HepG2 (cell line): ENCODE measurements around the gene IRX5. TPM values are rescaled to one million over a fixed set of nuclear protein-coding genes. Genes with fewer than 3 reads are reported as not detected.

Source experiments
- ATAC-seq: fragments of 200-7000 bp; cut with Tn5 transposase; 3 replicates; pipeline ENCODE4 v1.9.1; 2020; ENCODE audit warnings: mild to moderate bottlenecking, moderate library complexity
- BruUV-seq: library from RNA; stranded (reverse); fragments of 400-500 nt; replicated peaks from 2 replicates; lab custom pipeline; 2021; lab: Mats Ljungman, UMichigan
- CTCF ChIA-PET: fragments of 300-600 bp; formaldehyde crosslinking; extraction: SDS; loops from one replicate; lab custom pipeline; 2021; ENCODE audit warnings: low total read pairs, inconsistent platforms, low intra/inter-chr PET ratio; lab: Yijun Ruan, JAX
- POLR2A ChIA-PET: fragments of 350-600 bp; sonication (Branson Sonifier 250); formaldehyde crosslinking; loops from one replicate; lab custom pipeline; 2020; ENCODE audit warnings: antibody characterized with exemption, inconsistent platforms; lab: Yijun Ruan, JAX
- DNase-seq: peaks from one replicate; pipeline ENCODE4 v3.0.0-alpha.2; 2015; ENCODE audit warnings: low spot score
- FAIRE-seq: peaks from 3 replicates; lab custom pipeline; 2011; peaks lifted over from hg19 to GRCh38; lab: Jason Lieb, UNC
- H2AFZ ChIP-seq: one replicate; pipeline ENCODE4 v1.6.1; 2011; ENCODE audit warnings: low read length, inconsistent platforms
- H3K27ac ChIP-seq: fragments of 300-600 bp; 3 replicates; pipeline ENCODE4 v1.8.0; 2011; ENCODE audit warnings: mixed run types, mild to moderate bottlenecking, mixed read lengths, low read length, inconsistent platforms; ENCODE audit not compliant: insufficient read depth; ENCODE audit errors: extremely low read length
- H3K27me3 ChIP-seq, 2 experiments: fragments of 200-600 bp in 1 of 2; 2 replicates in 1 of 2; 3 replicates in 1 of 2; pipeline versions ENCODE4 v1.6.0 to v1.8.0; 2011; ENCODE audit warnings: low read length in 2 of 2, mild to moderate bottlenecking in 2 of 2, moderate library complexity in 2 of 2, inconsistent platforms in 1 of 2; ENCODE audit not compliant: insufficient read depth in 2 of 2, control insufficient read depth in 1 of 2
- H3K36me3 ChIP-seq, 2 experiments: fragments of 200-600 bp in 1 of 2; replicated peaks in 1 of 2; 2 replicates in 1 of 2; 3 replicates in 1 of 2; pipeline versions ENCODE4 v1.5.1 to v1.8.0; 2011; ENCODE audit warnings: low read length in 2 of 2, inconsistent platforms in 1 of 2; ENCODE audit not compliant: insufficient read depth in 2 of 2, control insufficient read depth in 1 of 2
- H3K4me1 ChIP-seq: 2 replicates; pipeline ENCODE4 v1.5.1; 2012; ENCODE audit warnings: low read length, inconsistent platforms; ENCODE audit not compliant: insufficient read depth
- H3K4me2 ChIP-seq: 2 replicates; pipeline ENCODE4 v1.6.0; 2011; ENCODE audit warnings: low read depth, low read length, inconsistent platforms
- H3K4me3 ChIP-seq, 3 experiments: fragments of 200-600 bp in 1 of 3; sonication (generic), shearing (Covaris generic) in 1 of 3; replicated peaks in 1 of 3; 2 replicates each; pipeline ENCODE4 v1.5.1; 2011 to 2016; ENCODE audit warnings: low read length in 3 of 3, inconsistent platforms in 2 of 3, low read depth in 2 of 3, mild to moderate bottlenecking in 2 of 3, control low read depth in 1 of 3, mixed read lengths in 1 of 3; ENCODE audit not compliant: insufficient read depth in 1 of 3
- H3K79me2 ChIP-seq: one replicate; pipeline ENCODE4 v1.6.1; 2011; ENCODE audit warnings: low read length, inconsistent platforms; ENCODE audit not compliant: insufficient read depth
- H3K9ac ChIP-seq: 2 replicates; pipeline ENCODE4 v1.6.0; 2011; ENCODE audit warnings: mild to moderate bottlenecking, low read depth, low read length, inconsistent platforms; ENCODE audit not compliant: insufficient read depth
- H3K9me3 ChIP-seq: 2 replicates; pipeline ENCODE4 v1.5.1; 2012; ENCODE audit warnings: mild to moderate bottlenecking, low read length
- H4K20me1 ChIP-seq: 2 replicates; pipeline ENCODE4 v1.6.0; 2011; ENCODE audit warnings: inconsistent platforms, mild to moderate bottlenecking, low read length, moderate library complexity; ENCODE audit not compliant: insufficient read depth
- ETV5 ChIP-seq: IDR thresholded peaks from 2 replicates; pipeline ENCODE4 v1.6.1; 2018; ENCODE audit warnings: missing biosample characterization, missing genetic modification reagents, inconsistent platforms, borderline replicate concordance
- ETV6 ChIP-seq: sonication (generic); formaldehyde crosslinking; conservative IDR thresholded peaks from 2 replicates; pipeline ENCODE4 v1.4.0; 2020; ENCODE audit warnings: missing genetic modification reagents
- FOXK1 ChIP-seq: sonication (generic); formaldehyde crosslinking; IDR thresholded peaks from 2 replicates; pipeline ENCODE4 v1.4.0; 2020; ENCODE audit warnings: low read depth, missing genetic modification reagents, borderline replicate concordance
- JARID2 ChIP-seq: sonication (generic); formaldehyde crosslinking; IDR thresholded peaks from 2 replicates; pipeline ENCODE4 v1.8.1; 2023; ENCODE audit warnings: missing genetic modification reagents, inconsistent platforms; ENCODE audit not compliant: insufficient replicate concordance
- KLF16 ChIP-seq, 2 experiments: sonication (generic) in 1 of 2; formaldehyde crosslinking in 1 of 2; IDR thresholded peaks; 2 replicates each; pipeline versions ENCODE4 v1.6.1 to v1.8.0; 2016 to 2023; ENCODE audit warnings: missing genetic modification reagents in 2 of 2, missing compliant biosample characterization in 1 of 2
- MXD4 ChIP-seq: IDR thresholded peaks from 2 replicates; pipeline ENCODE4 v1.6.1; 2016; ENCODE audit warnings: mild to moderate bottlenecking, missing biosample characterization, missing genetic modification reagents
- PAX8 ChIP-seq: sonication (generic); formaldehyde crosslinking; IDR thresholded peaks from 2 replicates; pipeline ENCODE4 v1.8.0; 2022; ENCODE audit warnings: mild to moderate bottlenecking, missing genetic modification reagents, borderline replicate concordance
- POLR2G ChIP-seq: fragments of 200-400 bp; formaldehyde crosslinking; IDR thresholded peaks from 2 replicates; pipeline ENCODE4 v1.6.1; 2018; ENCODE audit warnings: mild to moderate bottlenecking, low read depth, low read length, moderate library complexity
- SNRNP70 ChIP-seq: fragments of 200-400 bp; formaldehyde crosslinking; IDR thresholded peaks from 2 replicates; pipeline ENCODE4 v1.6.1; 2017; ENCODE audit warnings: mild to moderate bottlenecking, low read depth, low read length, moderate library complexity
- TFDP1 ChIP-seq: IDR thresholded peaks from 2 replicates; pipeline ENCODE4 v1.6.1; 2016; ENCODE audit warnings: missing compliant biosample characterization, missing genetic modification reagents, borderline replicate concordance
- ZFP41 ChIP-seq: sonication (generic); formaldehyde crosslinking; IDR thresholded peaks from 2 replicates; pipeline ENCODE4 v1.4.0; 2020; ENCODE audit warnings: mild to moderate bottlenecking, missing genetic modification reagents, borderline replicate concordance
- ZNF207 ChIP-seq: fragments of 450-650 bp; IDR thresholded peaks from 2 replicates; pipeline ENCODE4 v1.6.1; 2016; ENCODE audit warnings: antibody characterized with exemption, borderline replicate concordance
- ZNF234 ChIP-seq: sonication (generic); formaldehyde crosslinking; conservative IDR thresholded peaks from 2 replicates; pipeline ENCODE4 v1.5.1; 2020; ENCODE audit warnings: mild to moderate bottlenecking, missing genetic modification reagents
- ZNF24 ChIP-seq: fragments of 450-650 bp; IDR thresholded peaks from 2 replicates; pipeline ENCODE4 v1.6.1; 2017; ENCODE audit warnings: antibody characterized with exemption, mild to moderate bottlenecking
- ZNF329 ChIP-seq: sonication (generic); formaldehyde crosslinking; IDR thresholded peaks from 2 replicates; pipeline ENCODE4 v1.9.0; 2021; ENCODE audit warnings: low read depth, mild to moderate bottlenecking, missing genetic modification reagents
- ZNF331 ChIP-seq: sonication (generic); formaldehyde crosslinking; IDR thresholded peaks from 2 replicates; pipeline ENCODE4 v1.4.0; 2020; ENCODE audit warnings: missing genetic modification reagents
- ZNF775 ChIP-seq: sonication (generic); formaldehyde crosslinking; IDR thresholded peaks from 2 replicates; pipeline ENCODE4 v1.4.0; 2020; ENCODE audit warnings: missing genetic modification reagents, mild to moderate bottlenecking, moderate library complexity, borderline replicate concordance
- WGBS: methylation state at CpG from one replicate; pipeline ENCODE4 v1.1.6; 2017; ENCODE audit warnings: low lambda C conversion rate; 5-methylcytosine and 5-hydroxymethylcytosine counted together
- in situ Hi-C: cut with HindIII; loops from 2 replicates; pipeline ENCODE4 v1.10.0; 2017; ENCODE audit warnings: low pct_unique_long_range_greater_than_20kb; ENCODE audit not compliant: extremely low pct_ligation_motif_present
- intact Hi-C: fragments of 100-400 bp; cut with micrococcal nuclease; formaldehyde crosslinking; loops from one replicate; pipeline ENCODE4 v1.10.0; 2022; ENCODE audit not compliant: unreplicated experiment
- polyA plus RNA-seq, 8 experiments: library from polyadenylated mRNA; depleted of rRNA in 3 of 8; stranded (reverse) in 7 of 8; unstranded in 1 of 8; fragments of >200 nt; fragmentation: Illumina TruSeq in 4 of 8; extraction: Trizol in 4 of 8; gene quantifications; 2 replicates each; pipeline versions ENCODE4 v1.2.1 to v1.2.3, GENCODE V29; 2011 to 2016; ENCODE audit warnings: low read depth in 4 of 8, missing spikeins in 1 of 8, mixed read lengths in 1 of 8; ENCODE audit not compliant: insufficient read depth in 1 of 8
- total RNA-seq, 5 experiments: library from RNA; depleted of rRNA; stranded (reverse); fragments of >200 nt; fragmentation: Illumina TruSeq; extraction: Trizol; gene quantifications; 2 replicates each; pipeline ENCODE4 v1.2.3, GENCODE V29; 2016; ENCODE audit warnings: low read depth in 1 of 5

The IRX5 gene
- total and polyA plus RNA-seq, 2 of the 13 experiments (the other 11 are each of a cell fraction or from before 2014, with no cell fraction given): not detected

- intact Hi-C loops (no loop called here), in situ Hi-C loops (no loop called here)
- WGBS: 2% methylated on average over 4 of the region's 4 CpGs
- no peak overlapping the region for H3K9ac ChIP-seq
- no peak for FAIRE-seq
- no peak for DNase-seq
- no peak for TF ChIP-seq TFDP1 (CRISPR knock-in tag)
- TF ChIP-seq POLR2G: no peak
- no peak for TF ChIP-seq ETV6 (CRISPR knock-in tag)
- TF ChIP-seq JARID2: no peak
- no peak for TF ChIP-seq ZNF24
- TF ChIP-seq ZNF331: no peak
- TF ChIP-seq ZNF775 (CRISPR knock-in tag): no peak
- TF ChIP-seq SNRNP70: no peak
- no peak for TF ChIP-seq KLF16 (CRISPR knock-in tag; IDR thresholded peaks at IDR 0.05)
- TF ChIP-seq PAX8 (CRISPR knock-in tag): no peak
- no peak for TF ChIP-seq ZNF329 (CRISPR knock-in tag)
- TF ChIP-seq ZNF207: no peak
- no peak for TF ChIP-seq ZNF234 (CRISPR knock-in tag)
- TF ChIP-seq MXD4 (CRISPR knock-in tag): no peak
- TF ChIP-seq ZFP41 (CRISPR knock-in tag): no peak
- no peak for TF ChIP-seq ETV5
- no peak for TF ChIP-seq FOXK1
- no peaks in the 10 kb centered on the region for H3K79me2 ChIP-seq
- no peak overlapping the region for H2AFZ ChIP-seq
- H4K20me1 ChIP-seq: no peaks in the 10 kb centered on the region
- 0 out of 2 replicates have a peak, but pooled peaks cover 4% of the 10 kb centered on the region for H3K9me3 ChIP-seq
- ChIA-PET CTCF (no interaction called here), POLR2A (no interaction called here)
- H3K4me2 ChIP-seq: no peak overlapping the region
- H3K4me1 ChIP-seq: no peaks in the 10 kb centered on the region
- ATAC-seq: no peak
- BruUV-seq: no TSS peak
- no peak overlapping the region for H3K4me3 ChIP-seq
- H3K36me3 ChIP-seq: no peaks in the 10 kb centered on the region
- H3K27ac ChIP-seq: no peak overlapping the region
- H3K27me3 ChIP-seq: peaks cover 1 to 3% of the 10 kb centered on the region in 2 experiments; a peak in 2 of 5 replicates
Measured at GRCh38 chr16:54891346-54891745, 39.3 kb upstream of the IRX5 start.
